Prostate gland (tissue), 2 donors: Measurements from ENCODE around the gene THUMPD1. TPM values are rescaled to one million over a fixed set of nuclear protein-coding genes. Genes with fewer than 3 reads are reported as not detected.

Source experiments
- DNase-seq: peaks from one replicate; pipeline ENCODE4 v3.0.0-alpha.2; 2019; ENCODE audit warnings: low spot score
- H3K27ac ChIP-seq, 2 donors: fragments of 200-600 bp; sonication (generic); 2 replicates each; pipeline ENCODE4 v1.5.1; 2017 to 2019
- H3K27me3 ChIP-seq: fragments of 200-600 bp; sonication (generic); replicated peaks from 2 replicates; pipeline ENCODE4 v1.5.1; 2019; ENCODE audit not compliant: insufficient read depth
- H3K36me3 ChIP-seq, 2 donors: fragments of 200-600 bp; sonication (generic); 1 replicate in 1 of 2; 2 replicates in 1 of 2; pipeline versions ENCODE4 v1.5.1 to v1.8.1; 2017 to 2019
- H3K4me1 ChIP-seq: fragments of 200-600 bp; sonication (generic); replicated peaks from 2 replicates; pipeline ENCODE4 v1.5.1; 2019
- H3K4me3 ChIP-seq, 2 donors: fragments of 200-600 bp; sonication (generic); 2 replicates each; pipeline ENCODE4 v1.5.1; 2017 to 2019
- H3K9me3 ChIP-seq: fragments of 200-600 bp; sonication (generic); 2 replicates; pipeline ENCODE4 v1.5.1; 2017
- CTCF ChIP-seq, 4 experiments: fragments of 200-600 bp in 2 of 4; fragments of 450-650 bp in 2 of 4; sonication (generic) in 2 of 4; IDR thresholded peaks; 1 replicate in 3 of 4; 2 replicates in 1 of 4; pipeline ENCODE4 v1.5.1; 2016 to 2019; ENCODE audit warnings: antibody characterized with exemption in 4 of 4, mild to moderate bottlenecking in 2 of 4, moderate library complexity in 2 of 4
- POLR2A ChIP-seq: fragments of 450-650 bp; IDR thresholded peaks from one replicate; pipeline ENCODE4 v1.6.1; 2016; ENCODE audit warnings: antibody characterized with exemption, mild to moderate bottlenecking
- POLR2AphosphoS5 ChIP-seq: sonication (generic); formaldehyde crosslinking; IDR thresholded peaks from one replicate; pipeline ENCODE4 v1.6.1; 2017; ENCODE audit warnings: antibody characterized with exemption
- WGBS: methylation state at CpG from one replicate; pipeline ENCODE4 v1.1.5; 2018; 5-methylcytosine and 5-hydroxymethylcytosine counted together
- intact Hi-C: fragments of 100-400 bp; cut with DNase I; formaldehyde crosslinking; loops from one replicate; pipeline ENCODE4 v1.14.2; 2022
- total RNA-seq, 2 donors: library from RNA; depleted of rRNA; stranded (reverse); fragments of >200 nt; gene quantifications; one replicate each; pipeline ENCODE4 v1.1.0, GENCODE V29; 2016

Gene THUMPD1
- total RNA-seq, 2 donors from 2014 or later = 107 to 167 TPM

- Histone ChIP-seq H3K4me3 (no peak overlapping the region), H3K27me3 (no peaks in the 10 kb centered on the region), H3K36me3 (peaks cover 0 to 9% of the 10 kb centered on the region in 2 donors), H3K27ac (peak overlapping the region; percentile 19 to 47), H3K4me1 (peaks cover 7% of the 10 kb centered on the region), H3K9me3 (no peaks in the 10 kb centered on the region)
- intact Hi-C loops = loop anchor here (5.0 to 10.0 kb wide), 2 partner anchors 57 to 150 kb away; no protein-coding TSS in a partner anchor
- 54% methylated on average over 3 of the region's 3 CpGs for WGBS
- DNase-seq = no peak
- TF ChIP-seq POLR2AphosphoS5 (no peak), CTCF (IDR thresholded peaks at IDR 0.05) (no peak), POLR2A (no peak)
Measured at GRCh38 chr16:20734782-20735181, 6.8 kb downstream of the THUMPD1 start.

- Histone ChIP-seq H3K4me1 (peaks cover 7% of the 10 kb centered on the region), H3K27me3 (no peaks in the 10 kb centered on the region), H3K36me3 (peaks cover 0 to 9% of the 10 kb centered on the region in 2 donors), H3K27ac (peak overlapping the region; percentile 19 to 47), H3K4me3 (no peak overlapping the region), H3K9me3 (no peaks in the 10 kb centered on the region)
- 27% methylated on average over 3 of the region's 3 CpGs for WGBS
- TF ChIP-seq CTCF (IDR thresholded peaks at IDR 0.05) = no peak
- no peak for TF ChIP-seq POLR2A
- no peak for TF ChIP-seq POLR2AphosphoS5
- intact Hi-C loops = loop anchor here (10.0 kb wide), 1 partner anchor 149 kb away; no protein-coding TSS in a partner anchor
- no peak for DNase-seq
Measured at GRCh38 chr16:20734056-20734455, 7.6 kb downstream of the THUMPD1 start.

GRCh38 chr16:20729141-20729540, 12.5 kb downstream of the THUMPD1 start:
- intact Hi-C loops = no loop called here
- Histone ChIP-seq H3K9me3 (no peaks in the 10 kb centered on the region), H3K27ac (no peak overlapping the region), H3K4me1 (no peaks in the 10 kb centered on the region), H3K4me3 (no peak overlapping the region), H3K27me3 (no peaks in the 10 kb centered on the region), H3K36me3 (no peaks in the 10 kb centered on the region)
- 69% methylated on average over 3 of the region's 3 CpGs for WGBS
- TF ChIP-seq POLR2AphosphoS5 (no peak), POLR2A (no peak), CTCF (IDR thresholded peaks at IDR 0.05) (no peak)
- no peak for DNase-seq

GRCh38 chr16:20727181-20727580, 14.4 kb downstream of the THUMPD1 start:
- no peaks in the 10 kb centered on the region for H3K4me1 ChIP-seq
- intact Hi-C loops = no loop called here
- no peak overlapping the region for H3K4me3 ChIP-seq
- H3K36me3 ChIP-seq = no peaks in the 10 kb centered on the region
- DNase-seq = no peak
- TF ChIP-seq CTCF (IDR thresholded peaks at IDR 0.05) (no peak), POLR2AphosphoS5 (no peak), POLR2A (no peak)
- H3K27ac ChIP-seq = no peak overlapping the region
- H3K27me3 ChIP-seq = no peaks in the 10 kb centered on the region
- 92% methylated on average over 3 of the region's 3 CpGs for WGBS
- H3K9me3 ChIP-seq = no peaks in the 10 kb centered on the region

- H3K4me1 ChIP-seq = no peaks in the 10 kb centered on the region
- no peak overlapping the region for H3K27ac ChIP-seq
- H3K27me3 ChIP-seq = no peaks in the 10 kb centered on the region
- no peak overlapping the region for H3K4me3 ChIP-seq
- H3K36me3 ChIP-seq = no peaks in the 10 kb centered on the region
- no peak for DNase-seq
- no peaks in the 10 kb centered on the region for H3K9me3 ChIP-seq
- intact Hi-C loops = no loop called here
- no peak for TF ChIP-seq POLR2AphosphoS5
- TF ChIP-seq POLR2A = no peak
- TF ChIP-seq CTCF (IDR thresholded peaks at IDR 0.05) = no peak
Measured at GRCh38 chr16:20726661-20727060, 15.0 kb downstream of the THUMPD1 start.
